IMR-90 (cell line): ENCODE results near the gene KY.

Experiments used
- BHLHE40 ChIP-seq: fragments of 150-350 bp; IDR thresholded peaks from 2 replicates; pipeline ENCODE4 v1.6.1; 2016; ENCODE audit warnings: mild to moderate bottlenecking, low read depth, low read length
- CEBPB ChIP-seq: IDR thresholded peaks from 2 replicates; pipeline ENCODE4 v1.6.1; 2012; ENCODE audit warnings: low read depth, low read length, improper control_type of control experiment
- CTCF ChIP-seq: conservative IDR thresholded peaks from 2 replicates; pipeline ENCODE4 v1.5.1; 2012; ENCODE audit warnings: mild to moderate bottlenecking, low read depth, low read length, improper control_type of control experiment
- ELK1 ChIP-seq: fragments of 150-350 bp; IDR thresholded peaks from 2 replicates; pipeline ENCODE4 v1.6.1; 2016; ENCODE audit warnings: low read depth, mild to moderate bottlenecking, low read length, moderate library complexity, borderline replicate concordance
- FOS ChIP-seq: fragments of 150-350 bp; IDR thresholded peaks from 2 replicates; pipeline ENCODE4 v1.6.1; 2016; ENCODE audit warnings: low read depth, low read length
- MAFK ChIP-seq: IDR thresholded peaks from 2 replicates; pipeline ENCODE4 v1.6.1; 2012; ENCODE audit warnings: low read depth, low read length, improper control_type of control experiment
- POLR2A ChIP-seq: IDR thresholded peaks from 2 replicates; pipeline ENCODE4 v1.6.1; 2012; ENCODE audit warnings: mild to moderate bottlenecking, low read depth, low read length
- RAD21 ChIP-seq: IDR thresholded peaks from 2 replicates; pipeline ENCODE4 v1.6.1; 2012; ENCODE audit warnings: low read length, improper control_type of control experiment
- SMC3 ChIP-seq: fragments of 150-350 bp; IDR thresholded peaks from 2 replicates; pipeline ENCODE4 v1.6.1; 2016; ENCODE audit warnings: low read depth, mild to moderate bottlenecking, antibody characterized with exemption, low read length, moderate library complexity
- TF ChIP-seq, protein P1 (sequence below): fragments of 150-350 bp; IDR thresholded peaks from 2 replicates; pipeline ENCODE4 v1.6.1; 2017; ENCODE audit warnings: mild to moderate bottlenecking, antibody characterized with exemption, low read length, low read depth

DNA sequence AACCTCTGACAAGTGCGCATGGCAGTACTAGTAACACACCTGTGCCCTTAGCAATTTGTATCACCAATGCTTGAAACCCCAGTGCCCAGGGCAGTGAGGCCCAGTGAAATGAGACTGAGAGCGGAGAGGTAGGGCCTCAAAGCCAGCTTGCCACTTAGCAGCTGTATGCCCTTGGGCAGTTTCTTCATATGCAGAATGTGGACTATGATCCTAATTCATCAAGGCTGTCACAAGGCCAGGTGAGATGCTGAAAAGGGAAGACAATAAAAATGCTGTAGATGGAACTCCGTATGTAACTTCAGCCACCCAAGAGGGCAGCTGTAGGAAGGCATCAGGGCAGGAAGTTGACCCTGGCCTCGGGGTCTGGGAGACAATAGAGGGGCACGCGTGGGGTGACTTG lies 74.4 kb downstream of the KY start:
- TF ChIP-seq ELK1 (no peak), CEBPB (no peak), POLR2A (no peak), SMC3 (no peak), CTCF (no peak), FOS (no peak), MAFK (no peak), BHLHE40 (no peak), RAD21 (no peak)
- TF ChIP-seq, protein P1, sequence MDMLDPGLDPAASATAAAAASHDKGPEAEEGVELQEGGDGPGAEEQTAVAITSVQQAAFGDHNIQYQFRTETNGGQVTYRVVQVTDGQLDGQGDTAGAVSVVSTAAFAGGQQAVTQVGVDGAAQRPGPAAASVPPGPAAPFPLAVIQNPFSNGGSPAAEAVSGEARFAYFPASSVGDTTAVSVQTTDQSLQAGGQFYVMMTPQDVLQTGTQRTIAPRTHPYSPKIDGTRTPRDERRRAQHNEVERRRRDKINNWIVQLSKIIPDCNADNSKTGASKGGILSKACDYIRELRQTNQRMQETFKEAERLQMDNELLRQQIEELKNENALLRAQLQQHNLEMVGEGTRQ, result no peak
